SK-N-MC (cell line): ENCODE measurements around the gene FAHD2A.

Experiments
- EZH2 ChIP-seq: fragments of 200-600 bp; sonication (generic); IDR thresholded peaks from one replicate; pipeline ENCODE4 v1.6.1; 2017; ENCODE audit warnings: antibody characterized with exemption
- POLR2AphosphoS5 ChIP-seq: IDR thresholded peaks from 2 replicates; pipeline ENCODE4 v1.6.1; 2012; ENCODE audit warnings: mild to moderate bottlenecking, low read depth, low read length, borderline replicate concordance

DNA sequence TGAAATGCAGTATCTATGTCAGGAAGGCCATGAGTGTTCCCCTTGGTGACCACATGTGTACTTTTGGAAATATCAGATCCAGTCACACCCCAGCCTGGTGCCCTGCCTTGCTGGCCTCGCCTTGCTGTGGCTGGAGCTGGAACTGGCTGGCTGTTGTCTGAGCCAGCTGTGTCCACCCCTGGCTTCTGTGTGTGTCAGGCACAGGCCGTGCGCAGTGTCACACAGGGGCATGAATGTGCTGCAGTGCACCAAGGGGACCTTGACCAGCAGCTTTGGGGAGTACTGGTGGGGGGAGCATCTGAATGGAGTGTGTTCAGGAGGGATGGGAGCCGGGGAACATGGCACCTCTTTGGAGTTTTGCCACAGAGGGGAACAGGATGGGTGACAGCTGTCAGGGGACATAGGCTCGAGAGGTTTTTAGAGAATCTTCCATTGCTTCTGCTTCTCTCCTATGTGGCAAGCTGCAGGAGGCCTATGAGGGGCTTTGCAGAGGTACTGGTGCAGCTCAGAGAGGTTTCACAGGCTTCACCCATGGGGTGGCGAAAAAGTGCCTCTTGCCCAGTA is 44.7 kb upstream of the FAHD2A start:
- no peak for TF ChIP-seq EZH2
- no peak for TF ChIP-seq POLR2AphosphoS5
